C4-2B (cell line): ENCODE data around the gene NDUFA3.

Experiments used
- CTCF ChIP-seq: fragments of 450-650 bp; conservative IDR thresholded peaks from 2 replicates; pipeline ENCODE4 v1.5.1; 2017; ENCODE audit warnings: mild to moderate bottlenecking
- ZFX ChIP-seq: fragments of 450-650 bp; IDR thresholded peaks from 2 replicates; pipeline ENCODE4 v1.6.1; 2017

GRCh38 chr19:54127688-54128440 lies 25.2 kb downstream of the NDUFA3 start:
- TF ChIP-seq CTCF = no peak
- no peak for TF ChIP-seq ZFX
